GM19099 (cell line): ENCODE data around the gene RHOU.

Source experiments
- POLR2A ChIP-seq: IDR thresholded peaks from 3 replicates; pipeline ENCODE4 v1.6.1; 2011; ENCODE audit warnings: low read depth; ENCODE audit not compliant: insufficient read length; ENCODE audit errors: extremely low read depth

Gene RHOU

DNA sequence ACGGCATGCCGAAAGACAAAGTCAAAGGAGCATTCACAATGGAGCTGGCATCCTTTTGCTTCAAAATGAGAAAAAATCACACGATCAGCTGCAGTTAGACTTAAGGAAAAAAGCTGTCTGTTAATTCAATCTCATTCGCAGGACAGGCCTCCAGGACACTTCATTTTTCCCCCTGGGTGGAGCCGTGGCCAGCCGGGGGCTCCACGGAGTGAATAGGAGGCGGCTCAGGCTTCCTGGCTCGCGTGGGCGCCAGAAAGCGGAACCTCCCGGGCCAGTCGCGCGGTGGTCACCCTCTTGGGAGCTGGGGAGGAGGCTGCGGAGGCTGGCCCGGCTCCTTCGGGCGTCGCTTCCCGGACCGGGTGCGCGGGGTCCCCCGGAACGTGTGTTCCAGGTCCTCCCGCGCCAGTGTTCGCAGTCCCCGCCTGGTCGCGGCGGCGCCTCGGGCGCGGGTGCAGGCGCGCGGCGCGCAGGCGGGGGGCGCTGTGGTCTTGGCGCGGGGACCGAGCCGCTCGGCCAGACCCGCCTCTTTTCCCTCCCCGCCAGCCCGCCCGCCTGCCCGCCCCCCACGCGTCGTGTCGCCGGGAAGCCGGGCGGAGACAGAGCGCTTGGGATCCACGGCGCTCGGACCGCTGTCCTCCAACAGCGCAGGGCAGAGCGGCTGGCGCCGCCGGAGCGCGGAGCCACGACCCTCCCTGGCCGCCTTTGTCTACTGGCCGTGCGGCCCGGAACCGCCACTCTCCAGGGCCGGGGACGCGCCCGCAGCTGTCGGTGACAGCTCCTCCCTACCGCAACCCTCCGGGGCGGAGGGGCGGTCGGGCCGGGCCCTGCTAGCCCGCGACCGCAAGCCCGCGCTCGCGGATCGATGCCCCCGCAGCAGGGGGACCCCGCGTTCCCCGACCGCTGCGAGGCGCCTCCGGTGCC is at the start of gene RHOU:
Gene RHOU (plus strand): TSS at position 599 of the 921 bp plus-strand sequence. CDS start 264 bp downstream, at position 863.
- TF ChIP-seq POLR2A, result peak; percentile 3

- no peak for TF ChIP-seq POLR2A
Observed at GRCh38 chr1:228687587-228687986, 47.7 kb upstream of the RHOU start.

GRCh38 chr1:228689255-228689654 is 46.0 kb upstream of the RHOU start:
- no peak for TF ChIP-seq POLR2A

DNA sequence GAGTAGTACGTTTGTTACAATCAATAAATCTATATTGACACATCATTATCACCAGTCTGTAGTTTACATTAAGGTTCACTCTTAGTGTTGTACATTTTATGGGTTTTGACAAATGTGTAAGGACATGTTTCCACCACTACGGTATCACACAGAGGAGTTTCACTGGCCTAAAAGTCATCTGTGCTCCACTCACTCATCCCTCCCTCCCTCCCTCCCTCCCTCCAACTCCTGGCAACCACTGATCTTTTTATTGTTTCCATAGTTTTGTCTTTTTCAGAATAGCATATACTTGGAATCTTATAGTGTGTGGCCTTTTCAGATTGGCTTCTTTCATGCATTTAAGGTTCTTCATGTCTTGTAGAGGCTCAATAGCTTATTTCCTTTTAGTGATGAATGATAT is 44.1 kb upstream of the RHOU start:
- no peak for TF ChIP-seq POLR2A

GRCh38 chr1:228691926-228692325 is 43.4 kb upstream of the RHOU start:
- no peak for TF ChIP-seq POLR2A

GRCh38 chr1:228695015-228695955 is 40.0 kb upstream of the RHOU start:
- no peak for TF ChIP-seq POLR2A

- TF ChIP-seq POLR2A, result no peak
Observed at GRCh38 chr1:228697207-228698016, 37.9 kb upstream of the RHOU start.

- no peak for TF ChIP-seq POLR2A
Observed at GRCh38 chr1:228698017-228698329, 37.3 kb upstream of the RHOU start.

DNA sequence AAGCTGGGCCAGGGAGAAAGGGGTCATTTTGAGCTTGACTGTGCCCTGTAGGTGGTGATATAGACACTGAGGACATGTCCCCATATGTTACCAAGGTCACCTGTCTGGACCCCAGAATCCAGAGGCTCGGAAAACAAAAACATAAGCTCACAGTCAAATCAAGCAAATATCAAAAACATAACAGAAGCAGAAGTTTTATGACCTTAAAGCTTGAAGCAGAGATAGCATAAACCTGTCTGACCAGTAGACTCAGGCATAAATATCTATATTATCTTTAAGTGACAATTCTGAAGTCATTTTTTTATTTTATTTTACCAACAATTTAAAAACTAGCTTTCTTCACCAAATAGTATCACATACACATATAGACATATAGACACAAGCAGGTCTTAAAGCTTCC is 32.8 kb upstream of the RHOU start:
- TF ChIP-seq POLR2A, result no peak

- no peak for TF ChIP-seq POLR2A
Observed at GRCh38 chr1:228706305-228706704, 29.0 kb upstream of the RHOU start.

DNA sequence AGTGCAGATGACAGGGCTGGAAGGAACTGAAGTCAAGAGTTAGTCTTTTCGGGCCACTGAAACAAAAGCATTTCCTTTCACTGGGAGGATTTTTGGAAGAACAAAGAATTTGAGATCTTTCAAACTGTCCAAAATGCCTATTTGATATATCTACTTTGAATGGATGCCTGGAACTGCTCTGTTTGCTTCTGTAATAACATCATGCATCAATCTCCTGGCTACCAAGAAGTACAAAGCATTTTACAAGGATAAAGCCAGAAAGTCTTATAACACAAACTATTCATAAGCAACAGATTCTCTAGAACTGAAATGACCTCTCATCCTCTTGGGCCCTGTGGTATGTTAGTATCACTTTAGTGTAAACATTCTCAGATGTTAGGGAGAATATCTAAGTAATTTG is 18.2 kb upstream of the RHOU start:
- TF ChIP-seq POLR2A, result no peak

GRCh38 chr1:228721407-228721806 is 13.9 kb upstream of the RHOU start:
- no peak for TF ChIP-seq POLR2A

GRCh38 chr1:228723287-228723686 is 12.0 kb upstream of the RHOU start:
- no peak for TF ChIP-seq POLR2A

GRCh38 chr1:228723921-228724320 is 11.4 kb upstream of the RHOU start:
- no peak for TF ChIP-seq POLR2A

DNA sequence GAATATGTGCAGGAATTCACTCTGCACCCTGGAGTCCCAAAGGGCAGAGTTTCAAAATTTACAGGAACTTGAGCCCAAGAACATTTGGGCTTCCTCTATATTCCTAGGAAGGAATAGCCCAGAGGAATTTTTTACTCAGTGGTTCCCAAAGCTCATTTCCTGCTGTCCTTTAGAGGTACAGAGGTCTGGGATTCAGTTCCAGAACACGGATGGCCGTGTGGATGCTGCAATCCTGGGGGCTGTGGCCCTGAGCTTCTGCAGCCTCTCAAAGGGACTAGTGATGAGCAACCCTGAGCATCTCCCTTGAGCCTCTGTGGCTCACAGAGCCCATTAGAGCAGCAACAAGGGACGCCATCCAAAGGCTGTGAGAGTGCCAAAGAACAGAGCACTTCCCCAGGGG is 10.1 kb upstream of the RHOU start:
- no peak for TF ChIP-seq POLR2A
